GM04503 (cell line): Measurements from ENCODE around the gene PHTF1.
"Not testable (repeated sequence)": the region's sequence is repeated elsewhere in the genome, so short reads cannot be mapped to it uniquely, and the experiment has no call there.

ENCODE experiments used
- DNase-seq: peaks from one replicate; pipeline ENCODE4 v3.0.0-alpha.2; 2012; ENCODE audit warnings: low read depth

PHTF1 gene

GRCh38 chr1:113777561-113777960 lies 18.3 kb upstream of the PHTF1 start:
- DNase-seq, result no peak

GRCh38 chr1:113770031-113770430 lies 10.7 kb upstream of the PHTF1 start:
- no peak for DNase-seq

DNA sequence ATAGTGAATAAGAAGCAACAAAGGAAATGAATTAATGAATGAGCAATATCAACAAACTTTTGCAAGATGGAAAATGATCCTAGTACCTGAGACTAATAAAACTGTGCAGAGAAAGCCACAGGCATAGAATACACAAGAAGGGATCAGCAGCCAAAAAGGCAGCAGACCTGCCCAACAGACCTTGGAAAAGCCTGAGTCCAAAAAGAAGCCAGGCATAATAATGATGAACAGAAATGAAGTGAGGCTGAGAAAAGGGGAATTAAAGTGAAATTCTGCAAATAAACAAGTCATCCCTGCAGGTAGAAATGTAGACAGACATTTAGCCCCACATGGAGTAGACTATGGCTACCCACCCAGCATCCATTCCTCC lies 10.3 kb upstream of the PHTF1 start:
- DNase-seq, result no peak

GRCh38 chr1:113768916-113769600 lies 9.8 kb upstream of the PHTF1 start:
- no peak for DNase-seq

- no peak for DNase-seq
Measured at GRCh38 chr1:113765306-113766230, 6.3 kb upstream of the PHTF1 start.

DNA sequence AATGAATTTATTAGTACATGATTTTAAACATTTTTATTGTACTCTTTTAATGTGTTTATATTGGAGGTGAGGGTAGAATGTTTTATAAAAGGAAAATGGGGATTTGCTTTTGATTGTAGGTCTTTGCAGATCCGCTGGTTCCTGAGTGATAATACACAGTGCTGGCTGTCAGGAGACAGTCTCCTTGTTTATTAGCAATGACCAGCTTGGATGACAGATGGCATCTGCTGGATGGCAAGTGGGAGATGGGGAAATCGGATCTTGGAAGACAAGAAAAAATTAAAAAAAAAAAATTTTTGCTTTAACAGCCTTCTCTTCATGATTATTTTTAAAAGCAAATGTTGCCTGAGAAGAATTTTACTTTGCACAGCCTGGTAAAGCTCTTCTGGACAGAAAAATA lies 4.4 kb upstream of the PHTF1 start:
- DNase-seq, result no peak

- no peak for DNase-seq
Measured at GRCh38 chr1:113761937-113762336, 2.7 kb upstream of the PHTF1 start.

- DNase-seq, result no peak
Measured at GRCh38 chr1:113760102-113761080, 1.1 kb upstream of the PHTF1 start.

DNA sequence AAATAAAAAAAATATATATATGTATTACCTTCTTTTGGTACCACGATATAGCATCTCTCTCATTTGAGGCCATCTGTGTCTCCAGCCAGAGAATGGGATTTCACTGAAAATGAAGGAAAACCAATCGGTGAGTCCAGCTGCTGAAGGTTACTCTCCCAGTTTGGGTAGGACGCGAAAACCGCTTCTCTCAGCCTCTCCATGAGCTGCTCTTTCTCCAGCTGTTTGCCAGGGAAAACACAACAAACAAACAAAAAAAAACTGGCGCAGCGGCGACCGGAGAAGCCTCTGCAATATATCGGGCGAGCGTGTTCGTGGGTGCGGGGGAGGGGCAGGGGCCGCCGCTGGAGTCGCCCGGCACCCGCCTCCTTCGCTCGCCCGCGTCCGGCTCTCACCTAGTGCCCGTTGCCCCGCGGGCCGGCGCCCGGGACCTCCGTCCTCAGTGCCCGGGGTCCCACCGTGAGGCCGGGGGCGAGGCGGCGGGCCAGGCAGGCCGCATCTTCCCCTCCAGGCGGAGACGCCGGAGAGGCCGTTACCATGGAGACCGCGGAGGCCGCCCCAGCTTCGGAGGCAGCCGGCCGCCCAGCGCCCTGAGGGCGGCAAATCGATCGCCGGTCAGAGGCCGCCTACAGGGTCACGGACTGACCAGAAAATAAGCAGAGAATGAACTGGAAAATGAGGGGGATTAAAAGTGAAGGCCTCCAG lies 504 bp downstream of the PHTF1 start:
- no peak for DNase-seq

GRCh38 chr1:113756461-113756860 lies 2.8 kb downstream of the PHTF1 start:
- DNase-seq, result no peak

DNA sequence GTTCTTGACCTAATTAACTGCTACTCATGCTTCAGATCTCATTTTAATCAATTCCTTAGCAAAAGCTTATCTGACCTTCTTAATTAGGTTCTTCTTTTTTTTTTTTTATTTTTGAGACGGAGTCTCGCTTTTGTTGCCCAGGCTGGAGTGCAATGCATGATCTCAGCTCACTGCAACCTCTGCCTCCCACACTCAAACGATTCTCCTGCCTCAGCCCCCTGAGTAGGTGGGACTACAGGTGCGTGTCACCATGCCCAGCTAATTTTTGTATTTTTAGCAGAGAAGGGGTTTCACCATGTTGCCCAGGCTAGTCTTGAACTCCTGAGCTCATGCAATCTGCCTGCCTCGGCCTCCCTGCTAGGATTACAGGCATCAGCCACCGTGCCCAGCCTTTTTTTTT lies 6.0 kb downstream of the PHTF1 start:
- DNase-seq, result not testable (repeated sequence)

GRCh38 chr1:113751516-113751915 lies 7.8 kb downstream of the PHTF1 start:
- DNase-seq, result no peak

- DNase-seq, result no peak
Measured at GRCh38 chr1:113751114-113751513, 8.2 kb downstream of the PHTF1 start.

DNA sequence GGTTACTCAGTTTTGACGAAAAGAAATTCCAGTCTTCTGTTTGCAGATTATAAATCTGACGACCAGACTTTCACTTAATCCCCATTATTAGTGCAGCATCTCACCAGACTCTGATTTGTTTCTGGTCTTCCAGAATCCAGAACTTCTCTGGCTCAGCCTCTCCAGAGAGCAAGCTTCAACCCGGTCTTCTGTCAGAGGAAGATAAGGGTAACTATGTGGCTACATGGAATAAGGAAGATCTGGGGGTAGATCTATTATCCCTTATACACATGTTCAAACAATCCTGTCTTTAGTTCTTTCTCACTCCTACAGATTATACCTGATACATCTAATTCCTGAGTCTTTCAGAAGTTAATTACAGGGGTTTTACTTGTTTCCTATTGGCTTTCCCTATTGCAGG lies 9.9 kb downstream of the PHTF1 start:
- DNase-seq, result no peak

DNA sequence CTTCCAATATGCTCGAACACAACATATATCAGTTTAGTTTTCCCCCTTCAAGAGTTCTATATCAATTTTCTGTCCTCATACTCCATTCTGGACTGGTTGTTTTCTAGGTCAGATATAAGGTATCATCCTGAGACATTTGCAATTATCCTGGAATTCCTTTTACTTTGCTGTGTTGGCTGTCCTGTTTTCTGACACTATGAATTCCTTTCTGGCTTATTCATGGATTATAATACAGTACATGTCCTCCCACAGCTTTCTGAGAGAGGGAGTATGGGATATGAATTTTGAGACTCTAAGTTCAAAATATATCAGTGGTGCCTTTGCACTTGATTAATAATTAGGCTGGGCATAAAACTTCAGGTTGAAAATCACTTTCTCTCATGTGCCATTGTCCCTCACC lies 11.9 kb downstream of the PHTF1 start:
- DNase-seq, result no peak

DNA sequence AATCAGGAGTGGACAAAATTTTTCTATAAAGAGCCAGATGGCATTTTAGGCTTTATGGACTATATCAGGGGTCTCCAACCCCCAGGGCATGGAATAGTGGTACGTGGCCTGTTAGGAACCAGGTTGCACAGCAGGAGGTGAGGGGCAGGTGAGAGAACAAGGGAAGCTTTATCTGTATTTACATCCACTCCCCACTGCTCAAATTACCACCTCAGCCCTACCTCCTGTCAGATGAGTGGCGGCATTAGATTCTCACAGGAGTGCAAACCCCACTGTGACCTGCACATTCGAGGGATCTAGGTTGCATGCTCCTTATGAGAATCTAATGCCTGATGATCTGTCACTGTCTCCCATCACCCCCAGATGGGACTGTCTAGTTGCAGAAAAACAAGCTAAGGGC lies 13.9 kb downstream of the PHTF1 start:
- DNase-seq, result no peak

DNA sequence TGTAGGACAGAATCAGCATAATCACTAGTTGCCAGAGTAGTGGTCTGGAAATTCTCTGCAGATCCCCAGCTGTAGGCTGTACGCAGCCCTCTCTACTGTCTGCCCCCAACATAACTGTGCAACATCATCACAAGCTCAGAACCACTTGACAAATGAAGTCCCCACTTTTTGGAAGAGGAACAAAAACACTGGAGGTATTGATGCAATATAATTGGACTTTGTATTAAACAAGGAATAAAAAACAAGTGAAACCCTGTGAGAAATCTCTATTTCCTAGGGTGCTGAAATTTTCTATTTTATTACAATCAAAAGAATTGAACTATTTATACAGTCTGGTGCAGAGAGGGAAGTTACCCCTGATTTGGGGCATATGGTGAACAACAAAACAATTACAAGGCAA lies 15.2 kb downstream of the PHTF1 start:
- DNase-seq, result no peak

- no peak for DNase-seq
Measured at GRCh38 chr1:113742515-113742914, 16.8 kb downstream of the PHTF1 start.

- no peak for DNase-seq
Measured at GRCh38 chr1:113734357-113735055, 24.8 kb downstream of the PHTF1 start.

DNA sequence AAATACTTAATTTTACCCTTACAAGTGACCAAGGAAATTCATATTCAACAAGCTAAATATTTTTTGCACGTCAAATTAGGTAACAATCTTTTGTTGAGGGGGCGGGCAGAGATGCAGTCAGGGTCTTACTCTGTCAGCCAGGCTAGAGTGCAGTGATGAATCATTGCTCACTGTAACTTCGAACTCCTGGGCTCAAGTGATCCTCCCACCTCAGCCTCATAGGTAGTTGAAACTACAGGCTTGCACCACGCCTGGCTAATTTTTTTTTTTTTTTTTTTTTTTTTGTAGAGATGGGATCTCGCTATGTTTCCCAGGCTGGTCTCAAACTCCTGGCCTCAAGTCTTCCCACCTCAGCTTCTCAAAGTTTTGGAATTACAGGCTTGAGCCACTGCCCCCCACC lies 26.5 kb downstream of the PHTF1 start:
- no peak for DNase-seq

- DNase-seq, result no peak
Measured at GRCh38 chr1:113721010-113721409, 38.3 kb downstream of the PHTF1 start.
